ENCODE data around the gene PABPN1L. TPM values are rescaled to one million over a fixed set of nuclear protein-coding genes. Genes with fewer than 3 reads are reported as not detected.

PABPN1L gene
- total RNA-seq, 1 experiment from 2014 or later = not detected

GRCh38 chr16:88815227-88815626, 51.2 kb downstream of the PABPN1L start:
- CTCF ChIA-PET = interaction anchor here (1.3 kb wide), 1 partner anchor 42 kb away, joined by 8 read pairs; the partner anchor contains the start of genes GALNS and TRAPPC2L
- H3K27ac Mint-ChIP-seq (ENCODE audit: unreplicated experiment) = no peak overlapping the region
- TF ChIP-seq, protein P1, sequence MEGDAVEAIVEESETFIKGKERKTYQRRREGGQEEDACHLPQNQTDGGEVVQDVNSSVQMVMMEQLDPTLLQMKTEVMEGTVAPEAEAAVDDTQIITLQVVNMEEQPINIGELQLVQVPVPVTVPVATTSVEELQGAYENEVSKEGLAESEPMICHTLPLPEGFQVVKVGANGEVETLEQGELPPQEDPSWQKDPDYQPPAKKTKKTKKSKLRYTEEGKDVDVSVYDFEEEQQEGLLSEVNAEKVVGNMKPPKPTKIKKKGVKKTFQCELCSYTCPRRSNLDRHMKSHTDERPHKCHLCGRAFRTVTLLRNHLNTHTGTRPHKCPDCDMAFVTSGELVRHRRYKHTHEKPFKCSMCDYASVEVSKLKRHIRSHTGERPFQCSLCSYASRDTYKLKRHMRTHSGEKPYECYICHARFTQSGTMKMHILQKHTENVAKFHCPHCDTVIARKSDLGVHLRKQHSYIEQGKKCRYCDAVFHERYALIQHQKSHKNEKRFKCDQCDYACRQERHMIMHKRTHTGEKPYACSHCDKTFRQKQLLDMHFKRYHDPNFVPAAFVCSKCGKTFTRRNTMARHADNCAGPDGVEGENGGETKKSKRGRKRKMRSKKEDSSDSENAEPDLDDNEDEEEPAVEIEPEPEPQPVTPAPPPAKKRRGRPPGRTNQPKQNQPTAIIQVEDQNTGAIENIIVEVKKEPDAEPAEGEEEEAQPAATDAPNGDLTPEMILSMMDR (IDR thresholded peaks at IDR 0.05; ENCODE audit: unreplicated experiment) = no peak
- DNase-seq = no peak
- no TSS peak for BruUV-seq (replicated peaks)
- H3K27me3 Mint-ChIP-seq (ENCODE audit: unreplicated experiment) = no peaks in the 10 kb centered on the region
- no peaks in the 10 kb centered on the region for H3K9me3 Mint-ChIP-seq (ENCODE audit: low read depth, unreplicated experiment)
- H3K4me3 Mint-ChIP-seq (ENCODE audit: low read depth, unreplicated experiment) = no peak overlapping the region
- H3K36me3 Mint-ChIP-seq (ENCODE audit: insufficient read depth, unreplicated experiment) = peaks cover 42% of the 10 kb centered on the region
- peaks cover 6% of the 10 kb centered on the region for H3K4me1 Mint-ChIP-seq (ENCODE audit: low read depth, unreplicated experiment)
- intact Hi-C loops (cut with micrococcal nuclease; ENCODE audit: unreplicated experiment) = loop anchor here (5.0 kb wide), 1 partner anchor 402 kb away; the partner anchor contains the start of gene ZNF778

- intact Hi-C loops (cut with micrococcal nuclease; ENCODE audit: unreplicated experiment) = no loop called here
- Mint-ChIP-seq H3K9me3 (ENCODE audit: low read depth, unreplicated experiment) (no peaks in the 10 kb centered on the region), H3K27ac (ENCODE audit: unreplicated experiment) (no peak overlapping the region), H3K4me1 (ENCODE audit: low read depth, unreplicated experiment) (peaks cover 12% of the 10 kb centered on the region), H3K27me3 (ENCODE audit: unreplicated experiment) (no peaks in the 10 kb centered on the region), H3K4me3 (ENCODE audit: low read depth, unreplicated experiment) (no peak overlapping the region), H3K36me3 (ENCODE audit: insufficient read depth, unreplicated experiment) (peaks cover 52% of the 10 kb centered on the region)
- TF ChIP-seq, protein P1 (IDR thresholded peaks at IDR 0.05; ENCODE audit: unreplicated experiment) = no peak
- no peak for DNase-seq
- CTCF ChIA-PET = no interaction called here
- BruUV-seq (replicated peaks) = no TSS peak
These were observed 52.3 kb downstream of the PABPN1L start for GRCh38 chr16:88814144-88814502.

Other genes with a start within 250 kb of the PABPN1L start
- not detected in 2 replicates for gene IL17C, start 228.1 kb downstream of the PABPN1L start, total RNA-seq (2022)
- 867 and 881 TPM in 2 replicates for gene CYBA, start 215.6 kb downstream of the PABPN1L start, total RNA-seq (2022)
- 139 and 152 TPM in 2 replicates for gene MVD, start 203.6 kb downstream of the PABPN1L start, total RNA-seq (2022)
- gene SNAI3, start 180.2 kb downstream of the PABPN1L start, total RNA-seq (2022) = 0.34 and 0.54 TPM in 2 replicates
- gene RNF166, start 160.3 kb downstream of the PABPN1L start, total RNA-seq (2022) = 33.3 and 34.3 TPM in 2 replicates
- gene CTU2, start 160.2 kb downstream of the PABPN1L start, total RNA-seq (2022) = 39.5 and 49.1 TPM in 2 replicates
- gene PIEZO1, start 81.4 kb downstream of the PABPN1L start, total RNA-seq (2022) = 177 and 199 TPM in 2 replicates
- gene CDT1, start 62.9 kb downstream of the PABPN1L start, total RNA-seq (2022) = 74.8 and 82.5 TPM in 2 replicates
- gene APRT, start 54.7 kb downstream of the PABPN1L start, total RNA-seq (2022) = 203 and 207 TPM in 2 replicates
- gene GALNS, start 9.7 kb downstream of the PABPN1L start, total RNA-seq (2022) = 50.4 and 55.0 TPM in 2 replicates
- gene TRAPPC2L, start 9.5 kb downstream of the PABPN1L start, total RNA-seq (2022) = 79.1 and 110 TPM in 2 replicates
- not detected in 2 replicates for gene CBFA2T3, start 110.5 kb upstream of the PABPN1L start, total RNA-seq (2022)
- 54.9 and 58.0 TPM in 2 replicates for gene ACSF3, start 227.2 kb upstream of the PABPN1L start, total RNA-seq (2022)